ENCODE results near the gene DCAF8L1. TPM values are rescaled to one million over a fixed set of nuclear protein-coding genes. Genes with fewer than 3 reads are reported as not detected.

Gene DCAF8L1
- not detected in 2 replicates for total RNA-seq

GRCh38 chrX:27981349-27981748, at the start of gene DCAF8L1:
Gene DCAF8L1, minus strand, starts transcription at chrX:27981449. Its CDS starts 115 bp downstream, at chrX:27981334.

Other genes with a start within 250 kb of the DCAF8L1 start
- gene MAGEB10, start 173.5 kb downstream of the DCAF8L1 start, total RNA-seq, result not detected in 2 replicates

Data from mesangial cell (primary cell).